Astrocyte of the cerebellum (primary cell): Measurements from ENCODE around the gene ANKS6.
A peak's percentile ranks its signal among the peaks of the same experiment; 100 is the strongest.

Experiments
- DNase-seq: peaks from one replicate; pipeline ENCODE4 v3.0.0-alpha.2; 2011; ENCODE audit warnings: low read depth
- H3K4me3 ChIP-seq: 2 replicates; pipeline ENCODE4 v1.5.1; 2011; ENCODE audit warnings: mild to moderate bottlenecking, low read depth, low read length, moderate library complexity
- CTCF ChIP-seq: IDR thresholded peaks from 2 replicates; pipeline ENCODE4 v1.5.1; 2012; ENCODE audit warnings: low read length, low read depth, moderate library complexity, mild to moderate bottlenecking; ENCODE audit errors: missing control alignments
- in situ Hi-C: cut with HindIII; loops from 2 replicates; pipeline ENCODE4 v1.10.0; 2017; ENCODE audit warnings: low sequenced_read_pairs

The ANKS6 gene

GRCh38 chr9:98819231-98819630, 22.9 kb upstream of the ANKS6 start:
- DNase-seq: no peak
- TF ChIP-seq CTCF: no peak
- in situ Hi-C loops: no loop called here
- no peak overlapping the region for H3K4me3 ChIP-seq

- no peak for TF ChIP-seq CTCF
- H3K4me3 ChIP-seq: no peak overlapping the region
- no peak for DNase-seq
- in situ Hi-C loops: no loop called here
These were observed 22.4 kb upstream of the ANKS6 start for GRCh38 chr9:98818764-98819163.

- DNase-seq: no peak
- no peak overlapping the region for H3K4me3 ChIP-seq
- in situ Hi-C loops: no loop called here
- TF ChIP-seq CTCF: no peak
These were observed 19.1 kb upstream of the ANKS6 start for GRCh38 chr9:98815391-98815951.

- in situ Hi-C loops: no loop called here
- peak; percentile 46 for DNase-seq
These were observed 14.8 kb upstream of the ANKS6 start for GRCh38 chr9:98811051-98811650.

GRCh38 chr9:98810102-98810842, 13.9 kb upstream of the ANKS6 start:
- H3K4me3 ChIP-seq: no peak overlapping the region
- DNase-seq: no peak
- in situ Hi-C loops: no loop called here
- TF ChIP-seq CTCF: no peak

More at GRCh38 chr9:98811051-98811650, 14.8 kb upstream of the ANKS6 start:
- no peak overlapping the region for H3K4me3 ChIP-seq
- no peak for TF ChIP-seq CTCF

GRCh38 chr9:98809311-98810101, 13.2 kb upstream of the ANKS6 start:
- no peak for TF ChIP-seq CTCF
- in situ Hi-C loops: no loop called here
- no peak overlapping the region for H3K4me3 ChIP-seq
- no peak for DNase-seq
